Neural progenitor cell (in vitro differentiated cells): ENCODE measurements around the gene TAPBPL. TPM values are rescaled to one million over a fixed set of nuclear protein-coding genes. Genes with fewer than 3 reads are reported as not detected.

Source experiments
- DNase-seq: peaks from one replicate; pipeline ENCODE4 v3.0.0-alpha.2; 2016; ENCODE audit warnings: low spot score
- H2AFZ ChIP-seq: fragments of 200-600 bp; sonication (generic); replicated peaks from 2 replicates; pipeline ENCODE4 v1.6.1; 2016; ENCODE audit warnings: antibody characterized with exemption
- H3F3A ChIP-seq: fragments of 200-600 bp; sonication (generic); 2 replicates; pipeline ENCODE4 v1.6.1; 2016; ENCODE audit warnings: antibody characterized with exemption, low read depth
- H3K27ac ChIP-seq: fragments of 200-600 bp; sonication (generic); 2 replicates; pipeline ENCODE4 v1.5.1; 2016; ENCODE audit warnings: mild to moderate bottlenecking
- H3K27me3 ChIP-seq: fragments of 200-600 bp; sonication (generic); 2 replicates; pipeline ENCODE4 v1.6.1; 2016; ENCODE audit warnings: mild to moderate bottlenecking, moderate library complexity
- H3K36me3 ChIP-seq: fragments of 200-600 bp; sonication (generic); 2 replicates; pipeline ENCODE4 v1.5.1; 2016
- H3K4me1 ChIP-seq: fragments of 200-600 bp; sonication (generic); 2 replicates; pipeline ENCODE4 v1.6.1; 2016; ENCODE audit warnings: mixed run types
- H3K4me2 ChIP-seq: fragments of 200-600 bp; sonication (generic); 2 replicates; pipeline ENCODE4 v1.6.1; 2016
- H3K4me3 ChIP-seq: fragments of 200-600 bp; sonication (generic); 2 replicates; pipeline ENCODE4 v1.5.1; 2016
- H3K79me2 ChIP-seq: fragments of 200-600 bp; sonication (generic); 2 replicates; pipeline ENCODE4 v1.6.1; 2016; ENCODE audit warnings: low read depth
- H3K9ac ChIP-seq: fragments of 200-600 bp; sonication (generic); 2 replicates; pipeline ENCODE4 v1.6.1; 2016
- H3K9me3 ChIP-seq: fragments of 200-600 bp; sonication (generic); 2 replicates; pipeline ENCODE4 v1.5.1; 2016; ENCODE audit warnings: low read depth
- H4K20me1 ChIP-seq: fragments of 200-600 bp; sonication (generic); 2 replicates; pipeline ENCODE4 v1.6.1; 2016; ENCODE audit warnings: low read depth
- H3K27ac Mint-ChIP-seq: 3 replicates; pipeline ENCODE4 v1.8.0; 2021; ENCODE audit warnings: mixed read lengths
- H3K27me3 Mint-ChIP-seq: 2 replicates; pipeline ENCODE4 v1.8.0; 2022; ENCODE audit warnings: low read depth, mild to moderate bottlenecking, inconsistent platforms, moderate library complexity, mixed read lengths; ENCODE audit not compliant: insufficient read depth
- H3K36me3 Mint-ChIP-seq: 3 replicates; pipeline ENCODE4 v1.8.0; 2021; ENCODE audit warnings: mixed read lengths
- H3K4me1 Mint-ChIP-seq: 3 replicates; pipeline ENCODE4 v1.8.0; 2021; ENCODE audit warnings: mixed read lengths
- H3K4me3 Mint-ChIP-seq: 3 replicates; pipeline ENCODE4 v1.8.0; 2021; ENCODE audit warnings: mild to moderate bottlenecking, moderate library complexity, mixed read lengths
- H3K9me3 Mint-ChIP-seq: 3 replicates; pipeline ENCODE4 v1.8.0; 2020; ENCODE audit warnings: mixed read lengths
- EZH2 ChIP-seq: fragments of 200-600 bp; sonication (generic); IDR thresholded peaks from 2 replicates; pipeline ENCODE4 v1.6.1; 2017; ENCODE audit warnings: antibody characterized with exemption, mild to moderate bottlenecking, moderate library complexity
- EZH2phosphoT487 ChIP-seq: fragments of 200-600 bp; sonication (generic); IDR thresholded peaks from 2 replicates; pipeline ENCODE4 v1.6.1; 2017; ENCODE audit warnings: antibody characterized with exemption
- total RNA-seq: library from RNA; depleted of rRNA; stranded (reverse); fragments of >200 nt; gene quantifications from 2 replicates; pipeline ENCODE4 v1.2.3, GENCODE V29; 2015; ENCODE audit warnings: low replicate concordance
- TF ChIP-seq, protein P1 (sequence below): fragments of 200-600 bp; sonication (generic); IDR thresholded peaks from 2 replicates; pipeline ENCODE4 v1.5.1; 2017; ENCODE audit warnings: antibody characterized with exemption, mild to moderate bottlenecking

The TAPBPL gene
- total RNA-seq, 1 donor from 2014 or later = not detected

- no peaks in the 10 kb centered on the region for H3K79me2 ChIP-seq
- H3K27me3 ChIP-seq = no peaks in the 10 kb centered on the region
Measured at GRCh38 chr12:6428326-6428725, 23.5 kb upstream of the TAPBPL start.

GRCh38 chr12:6430124-6430989 lies 21.5 kb upstream of the TAPBPL start:
- Histone ChIP-seq H4K20me1 (no peaks in the 10 kb centered on the region), H3K27ac (no peak overlapping the region), H3K4me3 (no peak overlapping the region), H3K4me1 (peaks cover 3% of the 10 kb centered on the region), H3K9ac (no peak overlapping the region), H3F3A (no peaks in the 10 kb centered on the region), H3K79me2 (no peaks in the 10 kb centered on the region), H3K27me3 (no peaks in the 10 kb centered on the region), H3K4me2 (no peak overlapping the region), H3K9me3 (no peaks in the 10 kb centered on the region), H3K36me3 (no peaks in the 10 kb centered on the region), H2AFZ (peak overlapping the region; percentile 1)
- Mint-ChIP-seq H3K9me3 (no peaks in the 10 kb centered on the region), H3K27ac (peak overlapping the region; percentile 24), H3K27me3 (no peaks in the 10 kb centered on the region), H3K4me3 (no peak overlapping the region), H3K4me1 (peaks cover 20% of the 10 kb centered on the region), H3K36me3 (no peaks in the 10 kb centered on the region)
- TF ChIP-seq EZH2 = no peak
- no peak for DNase-seq

More at GRCh38 chr12:6428326-6428725, 23.5 kb upstream of the TAPBPL start:
- Mint-ChIP-seq H3K4me3 (no peak overlapping the region), H3K27ac (no peak overlapping the region), H3K9me3 (no peaks in the 10 kb centered on the region), H3K27me3 (no peaks in the 10 kb centered on the region), H3K4me1 (peaks cover 25% of the 10 kb centered on the region), H3K36me3 (no peaks in the 10 kb centered on the region)
- Histone ChIP-seq H3K36me3 (no peaks in the 10 kb centered on the region), H2AFZ (no peak overlapping the region), H3K4me1 (peaks cover 3% of the 10 kb centered on the region), H3K4me2 (no peak overlapping the region), H4K20me1 (no peaks in the 10 kb centered on the region), H3K27ac (no peak overlapping the region), H3F3A (no peaks in the 10 kb centered on the region), H3K9ac (no peak overlapping the region), H3K4me3 (no peak overlapping the region), H3K9me3 (no peaks in the 10 kb centered on the region)
- TF ChIP-seq, protein P1, sequence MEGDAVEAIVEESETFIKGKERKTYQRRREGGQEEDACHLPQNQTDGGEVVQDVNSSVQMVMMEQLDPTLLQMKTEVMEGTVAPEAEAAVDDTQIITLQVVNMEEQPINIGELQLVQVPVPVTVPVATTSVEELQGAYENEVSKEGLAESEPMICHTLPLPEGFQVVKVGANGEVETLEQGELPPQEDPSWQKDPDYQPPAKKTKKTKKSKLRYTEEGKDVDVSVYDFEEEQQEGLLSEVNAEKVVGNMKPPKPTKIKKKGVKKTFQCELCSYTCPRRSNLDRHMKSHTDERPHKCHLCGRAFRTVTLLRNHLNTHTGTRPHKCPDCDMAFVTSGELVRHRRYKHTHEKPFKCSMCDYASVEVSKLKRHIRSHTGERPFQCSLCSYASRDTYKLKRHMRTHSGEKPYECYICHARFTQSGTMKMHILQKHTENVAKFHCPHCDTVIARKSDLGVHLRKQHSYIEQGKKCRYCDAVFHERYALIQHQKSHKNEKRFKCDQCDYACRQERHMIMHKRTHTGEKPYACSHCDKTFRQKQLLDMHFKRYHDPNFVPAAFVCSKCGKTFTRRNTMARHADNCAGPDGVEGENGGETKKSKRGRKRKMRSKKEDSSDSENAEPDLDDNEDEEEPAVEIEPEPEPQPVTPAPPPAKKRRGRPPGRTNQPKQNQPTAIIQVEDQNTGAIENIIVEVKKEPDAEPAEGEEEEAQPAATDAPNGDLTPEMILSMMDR = no peak
- TF ChIP-seq EZH2 (no peak), EZH2phosphoT487 (no peak)
- DNase-seq = no peak

DNA sequence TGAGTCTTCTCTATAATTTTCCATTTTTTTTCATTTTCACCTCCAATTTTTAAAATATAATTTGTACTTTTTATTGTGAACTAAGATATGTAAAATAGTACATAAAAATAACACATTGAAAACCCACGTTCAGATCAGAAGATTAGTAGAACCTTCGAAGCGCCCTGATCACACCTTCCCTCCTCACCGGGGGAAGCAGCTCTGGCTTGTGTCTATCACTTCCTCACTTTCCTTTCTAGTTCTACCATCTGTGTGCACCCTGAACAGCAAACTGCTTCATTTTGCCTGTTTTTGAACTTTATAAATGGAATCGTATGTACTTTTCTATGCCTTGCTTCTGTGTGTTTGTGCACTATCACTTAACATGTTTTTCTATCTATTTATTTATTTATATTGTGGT lies 18.9 kb upstream of the TAPBPL start:
- H3K27me3 Mint-ChIP-seq = no peaks in the 10 kb centered on the region
- Histone ChIP-seq H3K4me2 (no peak overlapping the region), H3K27ac (no peak overlapping the region), H3K9ac (no peak overlapping the region), H3K9me3 (no peaks in the 10 kb centered on the region), H4K20me1 (no peaks in the 10 kb centered on the region), H3K27me3 (no peaks in the 10 kb centered on the region), H3K4me3 (no peak overlapping the region), H2AFZ (no peak overlapping the region), H3K79me2 (no peaks in the 10 kb centered on the region), H3F3A (no peaks in the 10 kb centered on the region), H3K36me3 (no peaks in the 10 kb centered on the region), H3K4me1 (peaks cover 3% of the 10 kb centered on the region)
- H3K27ac Mint-ChIP-seq = no peak overlapping the region
- H3K36me3 Mint-ChIP-seq = no peaks in the 10 kb centered on the region
- DNase-seq = no peak
- H3K4me1 Mint-ChIP-seq = peaks cover 12% of the 10 kb centered on the region
- TF ChIP-seq EZH2 = no peak
- TF ChIP-seq, protein P1 = no peak
- no peak for TF ChIP-seq EZH2phosphoT487
- H3K4me3 Mint-ChIP-seq = no peak overlapping the region
- H3K9me3 Mint-ChIP-seq = no peaks in the 10 kb centered on the region
